ENCODE measurements around the gene KRT6A. TPM values are rescaled to one million over a fixed set of nuclear protein-coding genes. Genes with fewer than 3 reads are reported as not detected.

KRT6A gene
- total and polyA plus RNA-seq, 2 of the 8 experiments (the other 6 are each of a cell fraction or from before 2014, with no cell fraction given): 0.11 TPM; not detected in 1

- peaks cover 0 to 5% (median 3%) of the 10 kb centered on the region in 4 experiments; a peak in 3 of 7 replicates for H3K4me1 ChIP-seq (replicated peaks in 1 of 4; ENCODE audit: control insufficient read depth in 3 of 4, insufficient read depth in 4 of 4, low read length in 3 of 4)
- no peak overlapping the region for H3K18ac ChIP-seq (ENCODE audit: extremely low read depth, low read length)
- H3K9me3 ChIP-seq (ENCODE audit: insufficient read depth in 2 of 2, low read depth in 1 of 2, low read length in 1 of 2): peaks cover 5 to 6% of the 10 kb centered on the region in 2 experiments; a peak in 3 of 4 replicates
- no peak overlapping the region for H2AFZ ChIP-seq (ENCODE audit: low read length)
- H2BK20ac ChIP-seq (ENCODE audit: low read length): no peak overlapping the region
- no peak overlapping the region; the same call in 1 of the 2 replicates for H2BK12ac ChIP-seq (ENCODE audit: low read depth, low read length)
- H2BK5ac ChIP-seq (ENCODE audit: low read depth, low read length): no peak overlapping the region
- H4K20me1 ChIP-seq (replicated peaks in 1 of 2; ENCODE audit: control insufficient read depth in 1 of 2, insufficient read depth in 2 of 2, low read length in 2 of 2): no peaks in the 10 kb centered on the region
- H3K36me3 ChIP-seq (ENCODE audit: control insufficient read depth in 2 of 4, insufficient read depth in 4 of 4, low read length in 3 of 4): no peaks in the 10 kb centered on the region
- CTCF ChIA-PET (ENCODE audit: partially characterized antibody): interaction anchor here (0.6 to 0.7 kb wide), 2 partner anchors 228 to 288 kb away, joined by 3 read pairs; no protein-coding TSS in a partner anchor
- no peaks in the 10 kb centered on the region for H3K79me1 ChIP-seq (ENCODE audit: low read depth, low read length)
- no peak overlapping the region for H3K9ac ChIP-seq (replicated peaks in 1 of 4; ENCODE audit: extremely low read depth in 1 of 4, low read depth in 3 of 4, low read length in 3 of 4)
- WGBS, 2 experiments (ENCODE audit: extremely low coverage in 1 of 2, insufficient coverage in 1 of 2, insufficient read length in 1 of 2, insufficient replicate concordance in 2 of 2, low coverage in 1 of 2, low lambda C conversion rate in 2 of 2, missing lambda C conversion rate in 1 of 2): 79% methylated on average over 10 of the region's 10 CpGs; no CpG with 5 or more reads in 1 of the 2 experiments
- no peak overlapping the region for H3K4me3 ChIP-seq (ENCODE audit: extremely low read depth in 1 of 4, insufficient read depth in 2 of 4, low read depth in 3 of 4, low read length in 4 of 4)
- no peak overlapping the region for H4K5ac ChIP-seq (ENCODE audit: insufficient read length, low read depth, low read length)
- H3K56ac ChIP-seq (replicated peaks; ENCODE audit: insufficient read length, low read depth, low read length): no peak overlapping the region
- H3K27ac ChIP-seq (ENCODE audit: low read depth, low read length): no peak overlapping the region
- no peak overlapping the region for H2BK120ac ChIP-seq (replicated peaks; ENCODE audit: low read depth, low read length)
- H4K91ac ChIP-seq (replicated peaks; ENCODE audit: insufficient read length, low read length): no peak overlapping the region
- H3K23me2 ChIP-seq (ENCODE audit: low read depth, low read length): no peaks in the 10 kb centered on the region
- no peak overlapping the region for H4K8ac ChIP-seq (ENCODE audit: extremely low read depth, insufficient read depth, low read length)
- H3K23ac ChIP-seq (ENCODE audit: insufficient read length): no peak overlapping the region
- no peak for FAIRE-seq
- POLR2A ChIA-PET (ENCODE audit: partially characterized antibody): interaction anchor here (1.0 kb wide), 1 partner anchor 38 kb away, joined by 3 read pairs; no protein-coding TSS in a partner anchor
- no peaks in the 10 kb centered on the region; a peak in 2 of 7 replicates for H3K27me3 ChIP-seq (replicated peaks in 1 of 4; ENCODE audit: control insufficient read depth in 3 of 4, extremely low read depth in 1 of 4, insufficient read depth in 3 of 4, low read length in 3 of 4)
- no peak overlapping the region for H3K4me2 ChIP-seq (ENCODE audit: insufficient read depth in 1 of 2, low read depth in 2 of 2, low read length in 2 of 2)
- no peaks in the 10 kb centered on the region for H3K79me2 ChIP-seq (ENCODE audit: control insufficient read depth in 1 of 2, insufficient read depth in 2 of 2, low read length in 2 of 2)
- no peak overlapping the region for H2BK15ac ChIP-seq (ENCODE audit: low read length)
- H3K14ac ChIP-seq (ENCODE audit: insufficient read length): no peak overlapping the region
- H2AK5ac ChIP-seq (ENCODE audit: low read depth, low read length): no peak overlapping the region
- no peak overlapping the region for H3K4ac ChIP-seq (replicated peaks; ENCODE audit: insufficient read length, low read depth, low read length)
- no peak for DNase-seq (ENCODE audit: low read depth in 1 of 2, low spot score in 2 of 2)
- TF ChIP-seq BCL11A (IDR thresholded peaks at IDR 0.05; ENCODE audit: low read depth in 2 of 2, low read length in 2 of 2): no peak
- no peak for TF ChIP-seq SIRT6 (IDR thresholded peaks at IDR 0.05; ENCODE audit: low read length)
- TF ChIP-seq ATF3 (IDR thresholded peaks at IDR 0.05; ENCODE audit: insufficient read depth, low read depth, low read length): no peak
- no peak for TF ChIP-seq ZNF274 (IDR thresholded peaks at IDR 0.05; ENCODE audit: borderline replicate concordance, extremely low read depth, low read length)
- no peak for TF ChIP-seq POLR2AphosphoS5 (IDR thresholded peaks at IDR 0.05; ENCODE audit: low read depth, low read length)
- TF ChIP-seq CTCF (IDR thresholded peaks at IDR 0.05; ENCODE audit: control extremely low read depth in 1 of 3, insufficient read depth in 1 of 3, low read depth in 1 of 3, low read length in 3 of 3): no peak
- TF ChIP-seq JUND (IDR thresholded peaks at IDR 0.05; ENCODE audit: low read length): no peak
- no peak for TF ChIP-seq TBP (IDR thresholded peaks at IDR 0.05; ENCODE audit: low read depth, low read length)
Measured at GRCh38 chr12:52444647-52445595, 48.1 kb downstream of the KRT6A start.
